SIG-M5 (cell line): Measurements from ENCODE around the gene MCOLN2.
A peak's percentile ranks its signal among the peaks of the same experiment; 100 is the strongest.
"Not testable (repeated sequence)": the region's sequence is repeated elsewhere in the genome, so short reads cannot be mapped to it uniquely, and the experiment has no call there.

Experiments used
- DNase-seq: peaks from one replicate; lab custom pipeline; 2025; lab: John Stamatoyannopoulos, UW

The MCOLN2 gene

GRCh38 chr1:84996846-84997666 lies at the start of gene MCOLN2:
Gene MCOLN2 (minus strand): TSS chr1:84997113. CDS start chr1:84996872, 241 bp downstream.
- no peak for DNase-seq

- DNase-seq: no peak
These were observed 45.5 kb upstream of the MCOLN2 start for GRCh38 chr1:85042413-85042812.

GRCh38 chr1:85041793-85042192 lies 44.9 kb upstream of the MCOLN2 start:
- no peak for DNase-seq

GRCh38 chr1:85033221-85033620 lies 36.3 kb upstream of the MCOLN2 start:
- DNase-seq: no peak

GRCh38 chr1:85030536-85030935 lies 33.6 kb upstream of the MCOLN2 start:
- no peak for DNase-seq

GRCh38 chr1:85028151-85028550 lies 31.2 kb upstream of the MCOLN2 start:
- DNase-seq: no peak

GRCh38 chr1:85027242-85027983 lies 30.5 kb upstream of the MCOLN2 start:
- no peak for DNase-seq

- no peak for DNase-seq
These were observed 29.0 kb upstream of the MCOLN2 start for GRCh38 chr1:85025940-85026339.

- no peak for DNase-seq
These were observed 27.8 kb upstream of the MCOLN2 start for GRCh38 chr1:85024736-85025135.

GRCh38 chr1:85022700-85023099 lies 25.8 kb upstream of the MCOLN2 start:
- DNase-seq: no peak

- no peak for DNase-seq
These were observed 23.1 kb upstream of the MCOLN2 start for GRCh38 chr1:85019994-85020393.

- no peak for DNase-seq
These were observed 18.9 kb upstream of the MCOLN2 start for GRCh38 chr1:85015826-85016225.

GRCh38 chr1:85005641-85006040 lies 8.7 kb upstream of the MCOLN2 start:
- not testable (repeated sequence) for DNase-seq

GRCh38 chr1:85001742-85002141 lies 4.8 kb upstream of the MCOLN2 start:
- no peak for DNase-seq

- DNase-seq: peak; percentile 60
These were observed 1.8 kb upstream of the MCOLN2 start for GRCh38 chr1:84998642-84999280.

GRCh38 chr1:84997667-84998600 lies 1.0 kb upstream of the MCOLN2 start:
- no peak for DNase-seq

GRCh38 chr1:84995484-84996334 lies 1.2 kb downstream of the MCOLN2 start:
- DNase-seq: no peak

- no peak for DNase-seq
These were observed 5.6 kb downstream of the MCOLN2 start for GRCh38 chr1:84991097-84991920.

- DNase-seq: no peak
These were observed 8.3 kb downstream of the MCOLN2 start for GRCh38 chr1:84988588-84988987.

- not testable (repeated sequence) for DNase-seq
These were observed 10.4 kb downstream of the MCOLN2 start for GRCh38 chr1:84986561-84986960.
